GM19238 (cell line): Measurements from ENCODE around the gene OLIG1.

Experiments
- DNase-seq: peaks from one replicate; pipeline ENCODE4 v3.0.0; 2011; ENCODE audit warnings: low spot score; ENCODE audit not compliant: insufficient read length

OLIG1 gene

DNA sequence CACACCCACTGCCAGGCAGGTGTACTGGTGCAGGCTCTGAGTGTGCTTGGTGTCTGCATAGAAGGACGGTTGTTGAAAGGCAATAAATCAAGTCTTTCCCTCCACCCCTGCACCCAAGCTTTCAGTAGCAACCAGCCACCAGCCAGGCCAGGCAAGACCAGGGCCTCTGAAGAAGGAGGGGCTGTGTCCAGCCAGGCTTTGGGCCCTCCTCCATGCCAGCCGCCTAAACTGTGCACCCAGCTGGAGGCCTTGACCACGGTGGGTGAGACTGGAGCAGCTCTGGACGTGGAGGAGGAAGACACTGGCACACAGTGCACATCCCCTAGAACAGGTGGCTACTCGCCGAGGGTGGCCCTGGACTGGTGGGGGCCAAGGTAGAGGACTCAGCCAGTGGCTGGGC is 39.3 kb upstream of the OLIG1 start:
- no peak for DNase-seq

- DNase-seq = no peak
Observed at GRCh38 chr21:33031152-33031911, 38.6 kb upstream of the OLIG1 start.

DNA sequence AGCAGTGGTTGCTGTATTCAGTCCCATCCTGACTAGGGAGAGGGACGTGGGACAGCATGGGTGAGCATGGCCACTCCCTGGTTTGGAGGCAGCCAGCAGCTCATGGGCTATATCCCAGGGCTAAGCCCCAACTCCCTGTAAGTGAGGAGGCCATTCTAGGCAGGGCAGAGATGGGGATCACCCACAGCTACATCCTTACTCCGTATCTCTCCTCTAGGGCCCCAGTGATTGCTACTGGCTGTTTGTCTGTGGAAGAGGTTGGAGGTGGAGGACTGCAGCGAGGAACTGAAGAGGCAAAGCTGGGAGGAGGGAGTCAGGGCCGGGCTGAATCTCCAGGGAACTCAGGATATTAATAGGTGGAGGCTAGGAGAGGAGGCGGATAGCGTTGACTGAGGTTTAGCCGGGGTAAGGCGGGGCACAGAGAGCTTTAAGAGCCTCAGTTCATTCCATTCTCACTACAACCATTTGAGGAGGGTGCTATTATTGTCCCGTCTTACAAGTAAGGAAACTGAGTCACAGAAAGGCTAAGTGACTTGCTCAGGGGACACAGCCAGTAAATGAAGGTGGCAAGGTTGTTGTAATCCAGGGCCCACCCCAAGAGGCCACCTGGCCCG is 37.4 kb upstream of the OLIG1 start:
- no peak for DNase-seq

DNA sequence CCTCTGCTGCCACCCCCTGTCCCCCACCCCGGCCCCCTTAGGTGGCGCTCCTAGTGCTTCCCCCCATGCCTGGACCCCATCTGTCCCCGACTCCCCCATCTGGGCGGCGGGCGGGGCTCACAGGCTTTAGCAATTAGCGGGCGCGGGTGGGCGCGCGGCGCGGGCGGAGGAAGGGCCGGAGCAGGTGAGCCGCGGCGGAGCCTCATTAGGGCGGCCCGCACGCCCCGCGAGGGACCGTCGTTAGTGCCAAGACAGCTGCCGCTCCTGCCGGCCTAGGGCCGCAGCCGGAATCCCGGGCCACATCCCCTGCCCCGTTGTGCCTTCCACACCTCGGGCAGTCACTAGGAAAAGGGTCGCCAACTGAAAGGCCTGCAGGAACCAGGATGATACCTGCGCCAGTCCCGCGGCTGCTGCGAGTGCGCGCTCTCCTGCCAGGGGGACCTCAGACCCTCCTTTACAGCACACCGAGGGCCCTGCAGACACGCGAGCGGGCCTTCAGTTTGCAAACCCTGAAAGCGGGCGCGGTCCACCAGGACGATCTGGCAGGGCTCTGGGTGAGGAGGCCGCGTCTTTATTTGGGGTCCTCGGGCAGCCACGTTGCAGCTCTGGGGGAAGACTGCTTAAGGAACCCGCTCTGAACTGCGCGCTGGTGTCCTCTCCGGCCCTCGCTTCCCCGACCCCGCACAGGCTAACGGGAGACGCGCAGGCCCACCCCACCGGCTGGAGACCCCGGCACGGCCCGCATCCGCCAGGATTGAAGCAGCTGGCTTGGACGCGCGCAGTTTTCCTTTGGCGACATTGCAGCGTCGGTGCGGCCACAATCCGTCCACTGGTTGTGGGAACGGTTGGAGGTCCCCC is 36.6 kb upstream of the OLIG1 start:
- no peak for DNase-seq

- no peak for DNase-seq
Observed at GRCh38 chr21:33033961-33034413, 36.0 kb upstream of the OLIG1 start.

- no peak for DNase-seq
Observed at GRCh38 chr21:33035147-33035546, 34.8 kb upstream of the OLIG1 start.

DNA sequence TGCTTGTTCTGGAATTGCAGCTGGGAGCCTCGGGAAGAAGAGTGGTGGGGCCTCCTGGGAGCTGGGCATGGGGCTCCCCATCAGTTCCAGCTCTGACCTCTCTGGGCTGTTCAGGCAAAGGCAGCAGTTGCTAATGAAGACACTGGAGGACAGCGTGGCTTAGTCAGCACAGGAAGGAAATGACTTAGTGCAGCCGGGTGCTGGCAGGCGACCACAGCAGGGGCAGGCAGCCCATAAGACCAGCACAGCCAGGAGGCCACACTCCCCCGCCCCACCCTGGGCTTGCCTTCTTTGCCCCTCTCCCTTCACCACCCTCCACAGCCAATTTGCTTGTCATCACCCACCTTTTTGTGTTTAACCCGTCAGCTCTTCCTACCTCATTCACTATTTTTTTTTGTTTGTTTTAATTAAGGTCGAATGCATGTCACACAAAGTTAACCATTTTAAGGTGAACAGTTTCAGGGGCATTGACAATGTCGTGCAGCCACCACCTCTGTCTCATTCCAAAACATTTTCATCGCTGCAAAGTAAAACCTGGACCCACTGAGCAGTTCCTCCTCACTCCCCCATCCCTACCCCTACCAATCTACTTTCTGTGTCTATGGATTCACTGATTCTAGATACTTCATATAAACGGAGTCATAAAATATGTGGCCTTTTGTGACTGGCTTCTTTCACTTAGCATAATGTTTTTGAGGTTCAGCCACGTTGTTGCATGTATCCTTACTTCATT is 33.3 kb upstream of the OLIG1 start:
- no peak for DNase-seq

DNA sequence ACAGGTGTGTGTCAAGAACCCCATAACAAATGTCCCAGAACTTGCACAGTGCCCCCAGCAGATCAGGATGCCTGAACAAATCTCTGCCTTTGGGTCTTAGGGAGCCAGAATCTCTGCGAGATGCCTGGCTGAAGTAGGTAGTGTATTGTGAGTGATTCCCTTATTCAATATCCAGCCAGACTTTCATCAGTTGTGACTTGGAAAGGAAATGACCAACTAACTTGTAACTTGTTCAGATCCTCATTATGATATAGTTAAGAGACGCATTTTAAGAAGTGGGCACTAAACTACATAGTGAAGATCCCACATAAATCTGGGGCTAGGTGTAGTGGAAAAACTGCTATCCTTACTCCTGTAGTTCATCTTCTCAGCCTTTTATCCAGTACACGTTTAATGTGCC is 32.4 kb upstream of the OLIG1 start:
- no peak for DNase-seq

GRCh38 chr21:33039536-33039935 is 30.4 kb upstream of the OLIG1 start:
- DNase-seq = no peak

- DNase-seq = no peak
Observed at GRCh38 chr21:33040215-33040614, 29.7 kb upstream of the OLIG1 start.

- DNase-seq = no peak
Observed at GRCh38 chr21:33041981-33042380, 28.0 kb upstream of the OLIG1 start.

DNA sequence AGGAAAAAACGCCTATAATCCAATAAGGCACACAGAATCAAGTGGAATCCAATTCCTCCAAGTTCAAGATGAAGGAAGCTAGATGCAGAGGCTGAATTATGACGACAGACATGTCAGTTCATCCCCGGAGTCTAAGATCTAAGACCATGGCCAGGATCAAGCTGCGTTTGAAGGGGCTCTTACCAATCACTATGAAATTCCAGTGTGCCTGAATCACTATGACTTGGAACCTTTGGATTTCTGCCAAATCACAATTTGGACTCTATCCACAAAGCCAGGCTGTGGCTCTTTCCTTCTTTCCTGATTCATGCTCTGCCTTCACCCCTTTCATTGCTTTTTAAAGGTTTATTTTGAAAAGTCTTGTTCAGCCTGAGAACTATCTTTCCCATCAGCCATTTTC is 27.1 kb upstream of the OLIG1 start:
- DNase-seq = no peak

- no peak for DNase-seq
Observed at GRCh38 chr21:33046455-33046854, 23.5 kb upstream of the OLIG1 start.

DNA sequence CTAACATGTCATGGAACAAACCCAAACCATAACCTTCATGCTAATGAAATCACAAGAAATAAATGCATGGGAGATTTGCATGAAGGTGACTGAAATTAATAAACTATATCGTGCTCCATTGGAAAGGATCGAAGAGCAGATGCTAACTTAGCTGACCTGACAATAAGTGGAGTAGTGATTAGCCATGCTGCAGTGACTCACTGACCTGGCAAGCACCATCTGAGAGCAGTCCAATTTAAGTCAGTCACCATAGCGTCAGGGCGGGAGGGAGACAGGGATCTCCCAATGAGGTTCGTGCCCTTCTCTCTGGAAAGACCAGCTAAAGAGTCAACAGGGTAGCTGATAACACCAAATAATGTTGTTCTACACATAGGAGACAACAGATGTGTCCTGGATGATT is 22.7 kb upstream of the OLIG1 start:
- DNase-seq = no peak

GRCh38 chr21:33051925-33052324 is 18.0 kb upstream of the OLIG1 start:
- no peak for DNase-seq

DNA sequence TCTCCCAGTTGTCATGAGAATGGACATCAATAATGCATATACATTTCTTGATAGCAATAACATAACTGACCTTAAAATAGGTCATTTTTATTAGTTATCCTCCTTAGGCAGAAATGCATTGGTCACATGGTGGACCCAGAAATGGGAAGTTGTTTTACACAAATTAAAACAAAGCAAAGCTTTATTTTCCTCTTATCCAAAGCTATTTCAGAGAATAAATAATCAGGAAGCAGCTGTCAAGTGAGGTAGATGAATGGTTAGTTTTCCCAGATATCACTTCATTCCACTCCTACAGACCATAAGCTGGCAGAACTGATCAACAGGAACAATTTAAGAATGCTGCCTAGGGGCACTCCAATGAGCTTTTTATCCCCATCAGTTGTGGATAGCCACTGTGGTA is 16.0 kb upstream of the OLIG1 start:
- no peak for DNase-seq

DNA sequence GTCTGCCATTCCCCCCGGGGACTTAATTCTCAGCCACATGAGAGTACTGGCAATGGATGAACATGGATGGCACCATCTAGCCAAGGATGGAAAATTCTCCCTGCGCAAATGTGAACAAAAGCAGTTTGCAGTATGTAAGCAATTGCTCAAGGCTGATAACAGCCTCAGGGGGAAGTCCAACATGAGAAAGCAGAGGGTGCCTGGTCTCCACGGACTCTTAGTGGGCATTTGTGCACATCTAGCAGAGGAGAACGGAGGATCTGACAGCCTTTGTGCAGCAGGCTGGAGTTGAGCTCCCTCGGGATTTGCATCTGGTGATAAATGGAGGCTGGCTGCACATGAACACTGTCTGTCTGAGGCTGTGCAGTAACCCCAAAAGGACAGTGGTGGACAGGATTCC is 13.9 kb upstream of the OLIG1 start:
- DNase-seq = no peak

DNA sequence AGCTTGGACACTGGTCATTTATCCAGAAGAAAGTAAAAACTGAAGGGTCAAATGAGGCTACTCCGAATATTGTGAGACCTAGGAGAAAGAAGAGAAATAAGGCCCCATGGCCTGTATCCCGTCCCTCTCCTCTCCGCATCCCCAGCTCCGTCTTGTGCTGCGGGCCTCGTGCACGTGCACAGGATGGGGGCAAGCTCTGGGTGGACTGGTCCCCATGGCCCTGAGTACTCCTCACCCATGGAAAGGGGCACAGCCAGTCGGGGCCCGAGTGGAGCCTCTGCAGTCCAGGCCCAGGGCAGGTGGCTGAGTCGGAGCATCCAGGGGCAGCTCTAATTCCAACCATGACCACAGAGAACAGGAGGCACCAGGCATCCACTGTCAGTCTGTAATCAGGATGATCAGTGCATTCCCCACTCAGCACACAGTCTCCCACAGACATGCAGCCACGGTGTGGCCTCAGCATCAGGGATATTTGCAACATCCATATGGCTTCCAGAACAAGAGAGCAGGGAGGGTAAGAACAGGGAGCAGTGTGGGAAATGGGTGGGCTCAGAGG is 12.5 kb upstream of the OLIG1 start:
- DNase-seq = no peak

DNA sequence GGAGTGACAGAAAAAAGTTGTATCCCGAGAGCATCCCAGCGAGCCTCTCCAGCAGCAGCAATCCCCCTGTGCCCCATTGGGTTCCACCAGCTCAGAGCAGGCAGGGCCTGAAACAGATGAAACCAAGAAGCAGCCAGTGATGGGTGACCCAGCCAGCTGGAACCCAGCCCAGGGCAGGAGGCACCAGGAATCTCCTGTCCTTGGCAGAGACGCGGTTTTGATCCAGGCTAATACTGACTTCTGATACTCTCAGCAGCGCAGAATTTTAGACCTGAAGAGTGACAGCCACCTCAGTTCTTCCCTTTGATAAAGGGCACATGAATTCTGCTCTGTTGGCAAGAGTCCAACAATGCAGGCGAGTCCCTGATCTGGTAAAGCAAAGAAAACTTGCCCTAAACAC is 11.4 kb upstream of the OLIG1 start:
- DNase-seq = no peak

DNA sequence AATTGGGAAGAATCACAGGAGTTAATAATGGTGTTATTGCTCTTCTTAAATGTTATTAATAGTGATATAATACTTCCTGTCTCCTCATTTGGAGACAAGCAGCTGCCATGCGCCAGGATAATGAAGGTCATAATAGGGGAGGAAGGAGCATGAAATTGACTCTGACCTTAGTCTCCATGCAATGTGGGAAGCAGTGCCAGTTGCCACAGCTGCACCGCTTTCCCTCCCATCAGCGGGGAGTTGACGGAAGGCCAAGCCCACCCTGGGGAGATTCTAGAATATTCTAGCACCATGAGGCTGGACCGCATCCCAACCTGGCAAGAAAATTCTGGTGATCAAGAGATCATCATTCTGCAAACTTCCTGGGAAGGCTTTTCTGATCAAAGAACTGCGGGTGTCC is 11.0 kb upstream of the OLIG1 start:
- no peak for DNase-seq

DNA sequence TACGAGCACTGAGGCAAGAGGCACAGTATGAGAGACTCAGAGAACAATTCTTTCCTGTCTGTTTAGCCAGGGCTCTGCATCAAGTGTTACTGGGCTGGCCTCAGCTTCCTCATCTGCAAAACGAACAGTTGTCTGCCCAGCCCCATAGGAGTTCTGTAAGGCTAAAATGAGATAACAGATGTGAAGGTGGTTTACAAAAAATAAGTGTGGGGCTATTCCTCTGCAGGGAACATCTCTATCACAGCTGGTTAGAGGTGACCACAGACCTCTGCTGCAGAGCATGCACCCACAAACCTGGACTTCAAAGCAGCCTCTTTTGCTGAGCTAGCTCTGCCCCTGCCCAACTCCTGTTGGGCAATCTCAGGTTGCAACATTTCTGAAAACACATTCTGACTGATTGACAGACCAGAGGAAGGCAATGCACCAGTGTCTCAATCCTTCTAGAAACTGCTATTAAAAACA is 10.5 kb upstream of the OLIG1 start:
- DNase-seq = no peak
